MG63 (cell line): ENCODE results near the gene ZNF28. TPM values are rescaled to one million over a fixed set of nuclear protein-coding genes. Genes with fewer than 3 reads are reported as not detected.
A peak's percentile ranks its signal among the peaks of the same experiment; 100 is the strongest.
"Not testable (repeated sequence)": the region's sequence is repeated elsewhere in the genome, so short reads cannot be mapped to it uniquely, and the experiment has no call there.

Source experiments
- DNase-seq: peaks from one replicate; pipeline ENCODE4 v3.0.0-alpha.2; 2020
- H3K27me3 ChIP-seq: fragments of 250-450 bp; sonication (Bioruptor Pico); 2 replicates; pipeline ENCODE4 v1.5.1; 2020; ENCODE audit warnings: mild to moderate bottlenecking, moderate library complexity
- H3K36me3 ChIP-seq: fragments of 250-450 bp; sonication (Bioruptor Pico); 2 replicates; pipeline ENCODE4 v1.5.1; 2020; ENCODE audit warnings: mild to moderate bottlenecking, moderate library complexity
- H3K4me3 ChIP-seq: fragments of 250-450 bp; sonication (Bioruptor Pico); 2 replicates; pipeline ENCODE4 v1.5.1; 2020; ENCODE audit warnings: mild to moderate bottlenecking, moderate library complexity
- H3K9me3 ChIP-seq: fragments of 250-450 bp; sonication (Bioruptor Pico); 2 replicates; pipeline ENCODE4 v1.5.1; 2020; ENCODE audit warnings: mild to moderate bottlenecking, moderate library complexity
- total RNA-seq: library from RNA; depleted of rRNA; stranded (reverse); fragments of >200 nt; shearing (Covaris generic); gene quantifications from 2 replicates; pipeline ENCODE4 v1.2.3, GENCODE V29; 2014; ENCODE audit warnings: low replicate concordance; rRNA removed

The ZNF28 gene
- total RNA-seq, 1 experiment from 2014 or later, result 7.8 TPM

DNA sequence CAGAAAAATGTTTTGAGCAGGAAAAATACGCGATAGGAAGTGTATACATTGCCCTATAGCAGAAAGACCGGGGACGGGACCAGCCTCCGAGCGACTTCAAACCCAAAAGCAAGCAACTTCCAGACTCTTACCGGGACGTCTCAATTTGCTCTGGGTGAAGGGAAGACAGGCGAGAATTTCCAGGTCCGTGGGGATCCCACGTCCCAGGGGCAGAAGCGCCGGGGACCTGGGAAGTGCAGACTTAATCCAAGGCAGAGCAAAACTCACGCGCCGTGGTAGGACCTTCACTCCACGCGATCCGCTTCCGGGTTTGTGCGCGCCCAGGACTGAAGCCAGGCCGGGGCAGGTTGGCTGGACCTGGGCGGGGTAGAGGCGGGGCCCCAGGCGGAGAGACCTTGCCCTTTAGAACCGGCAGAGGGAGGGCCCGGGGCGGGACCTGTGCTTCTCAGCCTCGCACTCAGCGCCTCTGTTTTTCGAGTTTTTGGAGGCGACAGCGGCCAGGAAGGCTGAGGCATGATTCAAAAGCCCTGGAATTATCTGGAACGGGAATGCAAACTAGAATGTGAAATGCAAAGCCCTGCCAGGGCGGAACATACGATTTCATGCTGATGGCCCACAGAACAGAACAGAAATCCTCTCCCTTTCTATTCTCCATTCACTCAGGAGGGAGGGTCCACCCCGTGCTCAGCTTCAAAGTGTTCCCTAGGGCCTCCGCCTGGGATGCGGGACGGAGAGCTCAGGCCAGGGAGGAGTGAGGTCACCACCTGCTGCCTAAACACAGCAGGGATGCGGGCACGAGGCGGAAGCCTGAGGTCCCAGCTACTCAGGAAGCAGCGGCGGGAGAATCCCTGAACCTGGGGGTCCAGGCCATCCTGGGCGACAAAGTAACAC is 34.7 kb downstream of the ZNF28 start, which contains the start of gene ZNF600:
TSS of gene ZNF600 (minus strand) at position 328 of the 891 bp plus-strand sequence. CDS start 7,903 bp downstream, outside the sequence.
- peak within 1 kb of the TSS; percentile 65 for H3K4me3 ChIP-seq
- peak; percentile 83 for DNase-seq
- not testable (repeated sequence) for H3K9me3 ChIP-seq, H3K27me3 ChIP-seq, H3K36me3 ChIP-seq

DNA sequence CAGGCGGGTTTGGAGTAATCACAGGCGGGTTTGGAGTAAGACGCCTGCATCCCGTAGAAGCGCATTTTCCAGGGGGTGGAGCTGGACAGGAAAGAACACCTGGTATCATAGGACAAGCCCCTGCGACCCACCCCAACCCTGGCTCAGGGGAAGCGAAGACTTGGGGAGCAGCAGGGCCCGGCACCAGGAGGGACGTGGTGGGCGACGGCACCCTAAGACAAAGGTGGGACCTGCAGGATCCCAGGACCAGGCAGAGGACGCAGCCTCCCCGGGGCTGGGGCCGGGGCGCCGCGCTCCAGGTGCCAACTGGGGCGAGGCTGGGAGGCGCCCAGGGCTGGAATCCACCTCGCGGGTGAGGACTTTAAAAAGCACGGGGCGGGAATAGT is 35.4 kb downstream of the ZNF28 start:
- H3K36me3 ChIP-seq, result no peaks in the 10 kb centered on the region; the same call in 1 of the 2 replicates
- no peaks in the 10 kb centered on the region for H3K27me3 ChIP-seq
- peaks cover 3% of the 10 kb centered on the region for H3K9me3 ChIP-seq
- peak overlapping the region; percentile 65 for H3K4me3 ChIP-seq
- DNase-seq, result no peak

DNA sequence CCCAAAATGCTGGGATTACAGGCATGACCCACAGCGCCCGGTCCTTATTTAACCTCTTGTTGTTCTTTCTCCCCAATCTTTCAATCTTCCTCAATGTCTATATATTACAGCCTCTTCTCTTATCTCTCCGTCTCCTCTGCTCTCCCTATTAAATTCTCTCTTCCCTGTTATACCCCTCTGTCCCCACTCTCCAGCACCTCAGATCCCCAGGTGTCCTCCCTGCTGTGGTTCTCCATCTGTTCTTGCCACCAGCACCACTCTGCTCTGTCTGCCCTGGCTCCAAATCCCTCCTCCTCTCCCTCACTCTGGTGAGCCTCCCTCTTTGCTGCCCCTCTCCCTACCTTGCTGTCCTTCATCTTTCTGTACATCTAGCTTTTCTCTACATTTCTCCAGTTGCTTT is 35.9 kb downstream of the ZNF28 start:
- H3K27me3 ChIP-seq, result no peaks in the 10 kb centered on the region
- H3K9me3 ChIP-seq, result peaks cover 3% of the 10 kb centered on the region
- no peaks in the 10 kb centered on the region; the same call in 1 of the 2 replicates for H3K36me3 ChIP-seq
- no peak for DNase-seq
- peak overlapping the region; percentile 65 for H3K4me3 ChIP-seq

DNA sequence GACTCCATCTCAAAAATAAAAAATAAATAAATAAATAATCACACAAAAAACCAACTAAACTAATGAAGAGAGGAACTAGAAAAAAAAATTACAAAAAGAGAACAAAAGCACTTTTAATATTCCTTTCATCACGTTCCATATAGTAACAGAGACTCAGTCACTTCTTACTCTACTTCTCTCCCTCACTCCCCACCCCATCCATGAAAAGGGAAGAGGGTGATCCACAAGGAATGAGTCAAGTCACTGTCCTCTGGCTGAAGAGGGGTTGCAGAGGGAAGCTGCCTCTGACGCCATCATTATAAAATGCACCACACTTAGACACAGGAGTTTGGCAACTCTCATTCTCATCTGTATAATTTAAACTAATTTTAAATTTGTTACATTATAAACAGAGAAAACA is 38.6 kb downstream of the ZNF28 start:
- not testable (repeated sequence) for H3K36me3 ChIP-seq, H3K4me3 ChIP-seq, H3K9me3 ChIP-seq, DNase-seq, H3K27me3 ChIP-seq

DNA sequence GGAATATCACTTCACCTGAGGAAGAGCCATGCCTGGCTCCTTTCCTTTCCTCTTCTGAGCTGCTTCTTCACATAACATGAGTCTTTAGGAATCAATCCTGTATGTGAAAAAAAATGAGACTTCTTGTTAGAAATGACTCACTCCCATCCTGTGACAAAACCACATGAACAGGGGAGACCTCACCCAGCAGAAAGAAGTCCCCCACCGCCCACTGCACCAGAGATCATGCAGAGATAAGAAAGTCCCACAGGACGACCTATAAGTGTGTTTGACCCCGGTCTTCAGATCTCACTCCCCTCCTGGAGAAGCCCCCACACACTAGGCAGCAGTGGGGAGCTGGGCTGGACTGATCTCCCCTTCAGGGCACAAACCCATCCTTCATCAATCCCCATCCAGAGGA is 42.6 kb downstream of the ZNF28 start:
- Histone ChIP-seq H3K36me3 (peaks cover 3% of the 10 kb centered on the region; the same call in 1 of the 2 replicates), H3K4me3 (no peak overlapping the region), H3K27me3 (no peaks in the 10 kb centered on the region), H3K9me3 (peaks cover 3% of the 10 kb centered on the region; the same call in 1 of the 2 replicates)
- no peak for DNase-seq

DNA sequence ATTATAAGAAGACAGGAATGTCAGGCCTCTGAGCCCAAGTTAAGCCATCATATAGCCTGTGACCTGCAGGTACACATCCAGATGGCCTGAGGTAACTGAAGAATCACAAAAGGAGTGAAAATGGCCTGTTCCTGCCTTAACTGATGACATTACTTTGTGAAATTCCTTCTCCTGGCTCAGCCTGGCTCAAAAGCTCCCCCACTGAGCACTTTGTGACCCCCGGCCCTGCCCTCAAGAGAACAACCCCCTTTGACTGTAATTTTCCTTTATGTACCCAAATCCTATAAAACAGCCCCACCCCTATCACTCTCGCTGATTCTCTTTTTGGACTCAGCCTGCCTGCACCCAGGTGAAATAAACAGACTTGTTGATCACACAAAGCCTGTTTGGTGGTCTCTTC is 65.0 kb downstream of the ZNF28 start:
- not testable (repeated sequence) for DNase-seq, H3K36me3 ChIP-seq, H3K4me3 ChIP-seq, H3K27me3 ChIP-seq, H3K9me3 ChIP-seq

DNA sequence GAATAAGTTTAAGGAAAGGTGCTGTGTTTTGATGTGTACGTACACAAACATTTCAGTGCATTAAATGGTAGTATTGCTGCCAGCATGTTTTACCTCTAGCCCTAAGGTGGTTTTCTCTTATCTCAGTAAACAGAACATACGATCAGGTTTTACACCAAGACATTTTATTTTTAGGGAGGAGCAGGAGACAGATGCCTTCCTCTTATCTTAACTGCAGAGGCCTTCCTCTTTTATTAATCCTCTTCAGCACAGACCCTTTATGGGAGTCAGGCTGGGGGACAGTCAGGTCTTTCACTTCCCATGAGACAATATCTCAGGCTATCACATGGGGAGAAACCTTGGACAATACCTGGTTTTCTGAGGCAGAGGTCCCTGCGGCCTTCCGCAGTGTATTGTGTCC is 71.7 kb downstream of the ZNF28 start:
- Histone ChIP-seq H3K27me3 (no peaks in the 10 kb centered on the region), H3K4me3 (no peak overlapping the region), H3K36me3 (no peaks in the 10 kb centered on the region), H3K9me3 (peaks cover 4% of the 10 kb centered on the region; the same call in 1 of the 2 replicates)
- DNase-seq, result no peak

DNA sequence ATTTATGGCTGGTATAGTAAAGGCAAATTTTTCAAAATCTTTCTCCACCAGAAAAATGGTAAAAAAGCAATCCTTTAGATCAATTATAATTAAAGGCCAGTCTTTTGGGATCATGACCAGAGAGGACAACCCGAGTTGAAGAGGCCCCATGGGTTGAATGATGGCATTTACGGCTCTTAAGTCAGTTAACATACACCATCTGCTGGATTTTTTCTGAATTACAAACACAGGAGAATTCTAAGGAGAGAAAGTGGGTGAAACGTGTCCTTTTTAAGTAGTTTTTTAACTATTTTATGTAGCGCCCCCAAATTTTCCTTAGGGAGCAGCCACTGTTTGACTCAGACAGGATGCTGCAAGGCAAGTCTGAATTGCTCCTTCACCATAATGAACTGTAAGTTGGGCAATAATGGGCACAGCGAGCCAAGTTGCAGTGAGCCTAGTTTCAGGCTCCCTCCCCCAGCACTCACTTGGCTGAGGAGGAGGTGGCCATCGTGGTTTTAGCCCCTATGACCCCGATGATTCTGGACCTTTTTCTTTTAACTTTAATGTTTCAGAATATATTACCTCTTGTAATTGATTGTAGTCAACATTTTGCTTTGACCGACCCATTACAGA is 73.0 kb downstream of the ZNF28 start:
- no peaks in the 10 kb centered on the region for H3K36me3 ChIP-seq
- H3K27me3 ChIP-seq, result no peaks in the 10 kb centered on the region
- 0 out of 2 replicates have a peak, but pooled peaks cover 4% of the 10 kb centered on the region for H3K9me3 ChIP-seq
- H3K4me3 ChIP-seq, result no peak overlapping the region
- no peak for DNase-seq

Other genes with a start within 250 kb of the ZNF28 start
- 18.5 and 29.2 TPM in 2 replicates for gene ZNF83, start 183.3 kb downstream of the ZNF28 start, total RNA-seq
- 5.3 and 5.5 TPM in 2 replicates for gene ZNF611, start 86.6 kb downstream of the ZNF28 start, total RNA-seq
- gene ZNF600, start 34.8 kb downstream of the ZNF28 start, total RNA-seq, result 1.9 and 2.8 TPM in 2 replicates
- gene ZNF468, start 36.0 kb upstream of the ZNF28 start, total RNA-seq, result 8.2 and 18.3 TPM in 2 replicates
- 1.6 TPM in 1 of 2 replicates, not detected in the other for gene ZNF320, start 76.0 kb upstream of the ZNF28 start, total RNA-seq
- gene ZNF888, start 101.8 kb upstream of the ZNF28 start, total RNA-seq, result 1.5 and 2.3 TPM in 2 replicates
- gene ZNF816, start 141.2 kb upstream of the ZNF28 start, total RNA-seq, result 0.63 and 3.3 TPM in 2 replicates
- gene ERVV-1, start 192.3 kb upstream of the ZNF28 start, total RNA-seq, result not detected in 2 replicates
- not detected in 2 replicates for gene ERVV-2, start 223.1 kb upstream of the ZNF28 start, total RNA-seq